GM18498 (cell line): ENCODE results near the gene STPG4.

Experiments used
- ATAC-seq: cut with Tn5 transposase; IDR thresholded peaks from one replicate; pipeline ENCODE4 v1.9.1; 2021; ENCODE audit warnings: mild to moderate bottlenecking, moderate library complexity; ENCODE audit not compliant: unreplicated experiment

Gene STPG4

GRCh38 chr2:47073217-47073616, 81.9 kb downstream of the STPG4 start:
- no peak for ATAC-seq

- no peak for ATAC-seq
These were observed 82.3 kb downstream of the STPG4 start for GRCh38 chr2:47072728-47073191.

GRCh38 chr2:47072018-47072691, 83.0 kb downstream of the STPG4 start:
- no peak for ATAC-seq

GRCh38 chr2:47070920-47071824, 83.9 kb downstream of the STPG4 start:
- peak; percentile 78 for ATAC-seq

- no peak for ATAC-seq
These were observed 84.8 kb downstream of the STPG4 start for GRCh38 chr2:47070155-47070919.

GRCh38 chr2:47069628-47070154, 85.4 kb downstream of the STPG4 start:
- no peak for ATAC-seq

- no peak for ATAC-seq
These were observed 86.0 kb downstream of the STPG4 start for GRCh38 chr2:47068981-47069627.

- no peak for ATAC-seq
These were observed 87.2 kb downstream of the STPG4 start for GRCh38 chr2:47067788-47068407.

GRCh38 chr2:47065771-47066380, 89.2 kb downstream of the STPG4 start:
- no peak for ATAC-seq

- ATAC-seq: no peak
These were observed 89.8 kb downstream of the STPG4 start for GRCh38 chr2:47065343-47065742.

GRCh38 chr2:47064106-47064505, 91.0 kb downstream of the STPG4 start:
- ATAC-seq: no peak

GRCh38 chr2:47063538-47063930, 91.6 kb downstream of the STPG4 start:
- no peak for ATAC-seq

- ATAC-seq: no peak
These were observed 92.2 kb downstream of the STPG4 start for GRCh38 chr2:47062681-47063537.

- ATAC-seq: no peak
These were observed 93.0 kb downstream of the STPG4 start for GRCh38 chr2:47061944-47062678.

- no peak for ATAC-seq
These were observed 94.4 kb downstream of the STPG4 start for GRCh38 chr2:47060652-47061170.

GRCh38 chr2:47058003-47058931, 96.8 kb downstream of the STPG4 start:
- peak; percentile 45 for ATAC-seq

GRCh38 chr2:47057687-47058002, 97.5 kb downstream of the STPG4 start:
- ATAC-seq: no peak
